C4-2B (cell line): ENCODE results near the gene PLA2G4B.

Experiments used
- ZFX ChIP-seq: fragments of 450-650 bp; IDR thresholded peaks from 2 replicates; pipeline ENCODE4 v1.6.1; 2017
- TF ChIP-seq, protein P1 (sequence below): fragments of 450-650 bp; conservative IDR thresholded peaks from 2 replicates; pipeline ENCODE4 v1.5.1; 2017; ENCODE audit warnings: mild to moderate bottlenecking

DNA sequence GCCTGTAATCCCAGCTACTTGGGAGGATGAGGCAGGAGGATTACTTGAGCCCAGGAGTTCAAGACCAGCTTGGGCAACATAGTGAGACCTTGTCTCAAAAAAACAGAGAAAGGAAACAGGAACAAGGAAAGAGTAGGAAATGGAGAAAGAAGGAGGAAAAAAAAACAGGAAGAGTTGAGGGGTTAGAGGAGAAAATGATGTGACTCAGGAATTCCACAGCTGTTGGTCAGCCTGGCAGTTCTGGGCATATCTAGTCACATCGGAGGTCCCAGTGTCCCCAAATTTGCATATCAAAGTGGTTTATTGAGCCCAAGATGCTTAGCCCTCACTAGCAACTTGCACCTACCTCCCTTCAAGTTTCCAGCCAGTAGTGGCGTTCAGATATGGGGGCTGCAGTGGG, 29.5 kb upstream of the PLA2G4B start:
- TF ChIP-seq, protein P1, sequence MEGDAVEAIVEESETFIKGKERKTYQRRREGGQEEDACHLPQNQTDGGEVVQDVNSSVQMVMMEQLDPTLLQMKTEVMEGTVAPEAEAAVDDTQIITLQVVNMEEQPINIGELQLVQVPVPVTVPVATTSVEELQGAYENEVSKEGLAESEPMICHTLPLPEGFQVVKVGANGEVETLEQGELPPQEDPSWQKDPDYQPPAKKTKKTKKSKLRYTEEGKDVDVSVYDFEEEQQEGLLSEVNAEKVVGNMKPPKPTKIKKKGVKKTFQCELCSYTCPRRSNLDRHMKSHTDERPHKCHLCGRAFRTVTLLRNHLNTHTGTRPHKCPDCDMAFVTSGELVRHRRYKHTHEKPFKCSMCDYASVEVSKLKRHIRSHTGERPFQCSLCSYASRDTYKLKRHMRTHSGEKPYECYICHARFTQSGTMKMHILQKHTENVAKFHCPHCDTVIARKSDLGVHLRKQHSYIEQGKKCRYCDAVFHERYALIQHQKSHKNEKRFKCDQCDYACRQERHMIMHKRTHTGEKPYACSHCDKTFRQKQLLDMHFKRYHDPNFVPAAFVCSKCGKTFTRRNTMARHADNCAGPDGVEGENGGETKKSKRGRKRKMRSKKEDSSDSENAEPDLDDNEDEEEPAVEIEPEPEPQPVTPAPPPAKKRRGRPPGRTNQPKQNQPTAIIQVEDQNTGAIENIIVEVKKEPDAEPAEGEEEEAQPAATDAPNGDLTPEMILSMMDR: no peak
- no peak for TF ChIP-seq ZFX
